PC-3 (cell line): ENCODE results near the gene SLC2A14. TPM values are rescaled to one million over a fixed set of nuclear protein-coding genes. Genes with fewer than 3 reads are reported as not detected.

Source experiments
- ATAC-seq: fragments of 200-7000 bp; cut with Tn5 transposase; 2 replicates; pipeline ENCODE4 v1.9.1; 2020; ENCODE audit warnings: mild to moderate bottlenecking, moderate library complexity
- BruUV-seq: library from RNA; stranded (reverse); fragments of 400-500 nt; replicated peaks from 2 replicates; lab custom pipeline; 2021; lab: Mats Ljungman, UMichigan
- CTCF ChIA-PET: fragments of 300-600 bp; sonication (Branson Sonifier 250); formaldehyde crosslinking; loops from one replicate; lab custom pipeline; 2022; ENCODE audit warnings: antibody characterized with exemption; lab: Charles Lee
- POLR2A ChIA-PET: fragments of 300-600 bp; sonication (Branson Sonifier 250); formaldehyde crosslinking; loops from one replicate; lab custom pipeline; 2022; ENCODE audit warnings: antibody characterized with exemption; ENCODE audit not compliant: unreplicated experiment; lab: Charles Lee
- DNase-seq: peaks from one replicate; pipeline ENCODE4 v3.0.0-alpha.2; 2015
- H2AFZ ChIP-seq: fragments of 300-600 bp; sonication (generic); 2 replicates; pipeline ENCODE4 v1.6.0; 2016; ENCODE audit warnings: antibody characterized with exemption, low read length
- H3F3A ChIP-seq: fragments of 300-600 bp; sonication (generic); one replicate; pipeline ENCODE4 v1.6.0; 2017; ENCODE audit warnings: antibody characterized with exemption, low read length, control low read depth, mild to moderate bottlenecking; ENCODE audit not compliant: unreplicated experiment
- H3K27ac ChIP-seq: fragments of 300-600 bp; sonication (generic); 2 replicates; pipeline ENCODE4 v1.5.1; 2016; ENCODE audit warnings: mild to moderate bottlenecking, low read length
- H3K27me3 ChIP-seq: fragments of 300-600 bp; sonication (generic); 2 replicates; pipeline ENCODE4 v1.6.1; 2016; ENCODE audit warnings: low read length, mixed read lengths
- H3K36me3 ChIP-seq: fragments of 300-600 bp; sonication (generic); 2 replicates; pipeline ENCODE4 v1.6.1; 2016; ENCODE audit warnings: low read depth, mixed run types, low read length, mixed read lengths
- H3K4me1 ChIP-seq: fragments of 300-600 bp; sonication (generic); 2 replicates; pipeline ENCODE4 v1.5.1; 2016; ENCODE audit warnings: low read length; ENCODE audit not compliant: insufficient read depth
- H3K4me2 ChIP-seq: fragments of 300-600 bp; sonication (generic); 2 replicates; pipeline ENCODE4 v1.6.0; 2016; ENCODE audit warnings: low read length
- H3K4me3 ChIP-seq: fragments of 300-600 bp; sonication (generic); 2 replicates; pipeline ENCODE4 v1.5.1; 2016; ENCODE audit warnings: mild to moderate bottlenecking, low read length, mixed read lengths
- H3K79me2 ChIP-seq: fragments of 300-600 bp; sonication (generic); 2 replicates; pipeline ENCODE4 v1.6.1; 2017; ENCODE audit warnings: low read length, mixed read lengths
- H3K9ac ChIP-seq: fragments of 300-600 bp; sonication (generic); 2 replicates; pipeline ENCODE4 v1.6.0; 2016; ENCODE audit warnings: mild to moderate bottlenecking, low read length
- H3K9me2 ChIP-seq: fragments of 300-600 bp; sonication (generic); replicated peaks from 2 replicates; pipeline ENCODE4 v1.6.1; 2016; ENCODE audit warnings: mixed run types, low read length, mixed read lengths
- H3K9me3 ChIP-seq: fragments of 300-600 bp; sonication (generic); 2 replicates; pipeline ENCODE4 v1.6.1; 2016; ENCODE audit warnings: low read length, mixed read lengths
- H4K20me1 ChIP-seq: fragments of 300-600 bp; sonication (generic); 2 replicates; pipeline ENCODE4 v1.6.1; 2016; ENCODE audit warnings: low read length, mixed read lengths
- CTCF ChIP-seq: fragments of 300-600 bp; sonication (generic); conservative IDR thresholded peaks from 2 replicates; pipeline ENCODE4 v1.5.1; 2017; ENCODE audit warnings: antibody characterized with exemption, low read depth, mild to moderate bottlenecking, low read length
- EZH2 ChIP-seq: fragments of 300-600 bp; sonication (generic); IDR thresholded peaks from one replicate; pipeline ENCODE4 v1.6.1; 2017; ENCODE audit warnings: antibody characterized with exemption, mild to moderate bottlenecking, low read length; ENCODE audit not compliant: unreplicated experiment
- EZH2phosphoT487 ChIP-seq: fragments of 300-600 bp; sonication (generic); IDR thresholded peaks from 2 replicates; pipeline ENCODE4 v1.6.1; 2018; ENCODE audit warnings: mild to moderate bottlenecking, antibody characterized with exemption, low read length, borderline replicate concordance
- intact Hi-C: fragments of 100-400 bp; cut with micrococcal nuclease; formaldehyde crosslinking; loops from 2 replicates; pipeline ENCODE4 v1.9.0; 2023
- total RNA-seq: library from RNA; depleted of rRNA; stranded (reverse); fragments of >200 nt; gene quantifications from 2 replicates; pipeline ENCODE4 v1.2.3, GENCODE V29; 2014

SLC2A14 gene
- total RNA-seq, 1 experiment from 2014 or later, result not detected

GRCh38 chr12:7837366-7837765 is 35.3 kb downstream of the SLC2A14 start:
- TF ChIP-seq CTCF (no peak), EZH2phosphoT487 (no peak), EZH2 (no peak)
- H3K9ac ChIP-seq, result no peak overlapping the region

GRCh38 chr12:7835766-7836165 is 36.9 kb downstream of the SLC2A14 start:
- CTCF ChIA-PET, result no interaction called here

More at GRCh38 chr12:7837366-7837765, 35.3 kb downstream of the SLC2A14 start:
- intact Hi-C loops, result no loop called here
- no peak overlapping the region for H3K4me3 ChIP-seq
- H3K9me3 ChIP-seq, result no peaks in the 10 kb centered on the region
- CTCF ChIA-PET, result no interaction called here
- H3F3A ChIP-seq, result no peaks in the 10 kb centered on the region
- no peaks in the 10 kb centered on the region for H4K20me1 ChIP-seq
- H3K4me2 ChIP-seq, result no peak overlapping the region
- no peaks in the 10 kb centered on the region for H3K4me1 ChIP-seq
- no peak for ATAC-seq
- DNase-seq, result no peak
- H3K9me2 ChIP-seq, result no peaks in the 10 kb centered on the region
- POLR2A ChIA-PET, result no interaction called here
- H3K27me3 ChIP-seq, result no peaks in the 10 kb centered on the region
- H3K36me3 ChIP-seq, result no peaks in the 10 kb centered on the region
- no peaks in the 10 kb centered on the region for H3K79me2 ChIP-seq
- no peak overlapping the region for H2AFZ ChIP-seq
- H3K27ac ChIP-seq, result no peak overlapping the region
- no TSS peak for BruUV-seq

More at GRCh38 chr12:7835766-7836165, 36.9 kb downstream of the SLC2A14 start:
- no TSS peak for BruUV-seq
- Histone ChIP-seq H2AFZ (no peak overlapping the region), H3K9ac (no peak overlapping the region), H3K4me1 (no peaks in the 10 kb centered on the region), H3K9me3 (no peaks in the 10 kb centered on the region), H3F3A (no peaks in the 10 kb centered on the region), H4K20me1 (no peaks in the 10 kb centered on the region), H3K27ac (no peak overlapping the region), H3K79me2 (no peaks in the 10 kb centered on the region), H3K27me3 (no peaks in the 10 kb centered on the region), H3K9me2 (no peaks in the 10 kb centered on the region), H3K4me3 (no peak overlapping the region), H3K4me2 (no peak overlapping the region), H3K36me3 (no peaks in the 10 kb centered on the region)
- TF ChIP-seq EZH2, result no peak
- no peak for TF ChIP-seq CTCF
- TF ChIP-seq EZH2phosphoT487, result no peak
- POLR2A ChIA-PET, result no interaction called here
- DNase-seq (no peak), ATAC-seq (no peak)
- intact Hi-C loops, result no loop called here
